WTC11 (cell line): Measurements from ENCODE around the gene ESRRG. TPM values are rescaled to one million over a fixed set of nuclear protein-coding genes. Genes with fewer than 3 reads are reported as not detected.

Experiments
- ATAC-seq: fragments of 200-7000 bp; cut with Tn5 transposase; 2 replicates; pipeline ENCODE4 v1.10.0; 2021; ENCODE audit warnings: mild to moderate bottlenecking, moderate library complexity
- CTCF ChIA-PET: fragments of 300-600 bp; sonication (Branson Sonifier 250); formaldehyde crosslinking; loops from one replicate; lab custom pipeline; 2021; ENCODE audit warnings: antibody characterized with exemption; lab: Charles Lee
- POLR2A ChIA-PET: fragments of 350-600 bp; sonication (Branson Sonifier 250); formaldehyde crosslinking; loops from one replicate; lab custom pipeline; 2021; ENCODE audit warnings: antibody characterized with exemption; lab: Charles Lee
- DNase-seq: peaks from one replicate; pipeline ENCODE4 v3.0.0; 2021; ENCODE audit warnings: low spot score
- H3K27ac Mint-ChIP-seq: 2 replicates; pipeline ENCODE4 v1.8.0; 2021; ENCODE audit warnings: mixed read lengths
- H3K27me3 Mint-ChIP-seq: 2 replicates; pipeline ENCODE4 v1.8.0; 2021; ENCODE audit warnings: low read depth, mild to moderate bottlenecking, moderate library complexity, mixed read lengths
- H3K36me3 Mint-ChIP-seq: 2 replicates; pipeline ENCODE4 v1.8.0; 2021; ENCODE audit warnings: mixed read lengths
- H3K4me1 Mint-ChIP-seq: 2 replicates; pipeline ENCODE4 v1.8.0; 2022; ENCODE audit warnings: mixed read lengths
- H3K4me3 Mint-ChIP-seq: 2 replicates; pipeline ENCODE4 v1.8.0; 2021; ENCODE audit warnings: mild to moderate bottlenecking, moderate library complexity, mixed read lengths
- H3K9me3 Mint-ChIP-seq: 2 replicates; pipeline ENCODE4 v1.8.0; 2021; ENCODE audit warnings: mixed read lengths
- CBFB ChIP-seq: sonication (generic); formaldehyde crosslinking; IDR thresholded peaks from 2 replicates; pipeline ENCODE4 v1.8.1; 2022; ENCODE audit warnings: mild to moderate bottlenecking, low read depth, missing genetic modification reagents
- CREM ChIP-seq: sonication (generic); formaldehyde crosslinking; IDR thresholded peaks from 2 replicates; pipeline ENCODE4 v1.8.1; 2022; ENCODE audit warnings: mild to moderate bottlenecking, missing genetic modification reagents, moderate library complexity
- E2F5 ChIP-seq: sonication (generic); formaldehyde crosslinking; IDR thresholded peaks from 2 replicates; pipeline ENCODE4 v1.8.1; 2022; ENCODE audit warnings: mild to moderate bottlenecking, moderate library complexity, missing genetic modification reagents
- ELF4 ChIP-seq: sonication (generic); formaldehyde crosslinking; IDR thresholded peaks from 2 replicates; pipeline ENCODE4 v1.8.1; 2022; ENCODE audit warnings: low read depth, mild to moderate bottlenecking, moderate library complexity, missing genetic modification reagents
- FOXP1 ChIP-seq: sonication (generic); formaldehyde crosslinking; IDR thresholded peaks from 2 replicates; pipeline ENCODE4 v1.8.0; 2022; ENCODE audit warnings: missing genetic modification reagents, mild to moderate bottlenecking, moderate library complexity, borderline replicate concordance
- HMGA2 ChIP-seq: fragments of 250-450 bp; sonication (Bioruptor Pico); IDR thresholded peaks from 2 replicates; pipeline ENCODE4 v1.4.0; 2021; ENCODE audit warnings: mild to moderate bottlenecking, moderate library complexity
- JAZF1 ChIP-seq: fragments of 250-450 bp; sonication (Bioruptor Pico); IDR thresholded peaks from 2 replicates; pipeline ENCODE4 v1.9.0; 2021; ENCODE audit warnings: moderate library complexity, mild to moderate bottlenecking, inconsistent platforms
- MXD4 ChIP-seq: fragments of 250-450 bp; sonication (Bioruptor Pico); IDR thresholded peaks from 2 replicates; pipeline ENCODE4 v1.8.0; 2021; ENCODE audit warnings: mild to moderate bottlenecking, moderate library complexity, borderline replicate concordance
- NR1H2 ChIP-seq: sonication (generic); formaldehyde crosslinking; IDR thresholded peaks from 2 replicates; pipeline ENCODE4 v1.9.0; 2021; ENCODE audit warnings: mild to moderate bottlenecking, moderate library complexity, missing genetic modification reagents
- OVOL2 ChIP-seq: fragments of 250-450 bp; sonication (Bioruptor Pico); IDR thresholded peaks from 2 replicates; pipeline ENCODE4 v1.9.0; 2021; ENCODE audit warnings: mild to moderate bottlenecking, borderline replicate concordance
- PRRX2 ChIP-seq: fragments of 250-450 bp; sonication (Bioruptor Pico); IDR thresholded peaks from 2 replicates; pipeline ENCODE4 v1.8.0; 2021; ENCODE audit warnings: mild to moderate bottlenecking
- SMAD4 ChIP-seq: sonication (generic); formaldehyde crosslinking; IDR thresholded peaks from 2 replicates; pipeline ENCODE4 v1.8.0; 2022; ENCODE audit warnings: mild to moderate bottlenecking, missing genetic modification reagents
- SP1 ChIP-seq: sonication (generic); formaldehyde crosslinking; conservative IDR thresholded peaks from 2 replicates; pipeline ENCODE4 v1.8.1; 2022; ENCODE audit warnings: missing genetic modification reagents
- TEAD4 ChIP-seq: sonication (generic); formaldehyde crosslinking; IDR thresholded peaks from 2 replicates; pipeline ENCODE4 v1.8.0; 2022; ENCODE audit warnings: mild to moderate bottlenecking, missing genetic modification reagents
- ZNF423 ChIP-seq: fragments of 250-450 bp; sonication (Bioruptor Pico); IDR thresholded peaks from 2 replicates; pipeline ENCODE4 v2.1.2; 2022; ENCODE audit warnings: mild to moderate bottlenecking, moderate library complexity
- ZSCAN18 ChIP-seq: fragments of 250-450 bp; sonication (Bioruptor Pico); IDR thresholded peaks from 2 replicates; pipeline ENCODE4 v2.1.2; 2022; ENCODE audit warnings: mild to moderate bottlenecking, moderate library complexity
- total RNA-seq: library from RNA; stranded (reverse); gene quantifications from 3 replicates; pipeline ENCODE4 v1.2.3, GENCODE V29; 2021
- TF ChIP-seq, protein P1 (sequence below): sonication (generic); formaldehyde crosslinking; IDR thresholded peaks from 2 replicates; pipeline ENCODE4 v1.8.0; 2022; ENCODE audit warnings: mild to moderate bottlenecking, missing genetic modification reagents
- TF ChIP-seq, protein P2 (sequence below): sonication (generic); formaldehyde crosslinking; conservative IDR thresholded peaks from 2 replicates; pipeline ENCODE4 v1.8.1; 2022; ENCODE audit warnings: mild to moderate bottlenecking, missing genetic modification reagents
- TF ChIP-seq, protein P3 (sequence below): sonication (generic); formaldehyde crosslinking; conservative IDR thresholded peaks from 2 replicates; pipeline ENCODE4 v1.8.1; 2023; ENCODE audit warnings: mild to moderate bottlenecking, low read depth, missing genetic modification reagents, moderate library complexity
- TF ChIP-seq, protein P4 (sequence below): sonication (generic); formaldehyde crosslinking; IDR thresholded peaks from 2 replicates; pipeline ENCODE4 v1.8.1; 2023; ENCODE audit warnings: mild to moderate bottlenecking, missing genetic modification reagents, moderate library complexity
- TF ChIP-seq, protein P5 (sequence below): sonication (generic); formaldehyde crosslinking; IDR thresholded peaks from 2 replicates; pipeline ENCODE4 v1.8.1; 2023; ENCODE audit warnings: mild to moderate bottlenecking, missing genetic modification reagents

The ESRRG gene
- total RNA-seq, 1 experiment from 2014 or later = 2.3 TPM

- TF ChIP-seq, protein P1, sequence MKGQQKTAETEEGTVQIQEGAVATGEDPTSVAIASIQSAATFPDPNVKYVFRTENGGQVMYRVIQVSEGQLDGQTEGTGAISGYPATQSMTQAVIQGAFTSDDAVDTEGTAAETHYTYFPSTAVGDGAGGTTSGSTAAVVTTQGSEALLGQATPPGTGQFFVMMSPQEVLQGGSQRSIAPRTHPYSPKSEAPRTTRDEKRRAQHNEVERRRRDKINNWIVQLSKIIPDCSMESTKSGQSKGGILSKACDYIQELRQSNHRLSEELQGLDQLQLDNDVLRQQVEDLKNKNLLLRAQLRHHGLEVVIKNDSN (CRISPR knock-in tag) = no peak
- no peak for TF ChIP-seq HMGA2 (CRISPR knock-in tag)
Observed at GRCh38 chr1:216732121-216732520, 8.9 kb upstream of the ESRRG start (continued).

DNA sequence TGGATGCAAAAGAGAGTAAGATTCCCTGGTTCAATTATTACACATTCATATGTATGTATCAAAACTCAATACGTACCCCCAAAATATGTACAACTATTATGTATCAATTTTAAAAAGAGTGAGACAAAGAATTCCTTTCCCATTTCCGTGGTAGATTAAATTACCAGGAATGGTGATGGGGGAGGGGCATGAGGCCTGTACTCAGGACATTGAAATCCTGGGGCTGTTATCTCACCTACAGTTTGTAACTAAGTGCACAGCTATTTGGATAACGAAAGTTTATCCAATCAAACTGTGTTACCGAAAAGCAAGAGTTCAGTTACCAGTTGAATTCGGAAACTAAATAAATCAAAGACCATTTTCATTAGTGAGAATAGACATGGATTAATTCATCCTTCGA lies 8.3 kb upstream of the ESRRG start:
- TF ChIP-seq MXD4 (no peak), CREM (CRISPR knock-in tag) (no peak), PRRX2 (CRISPR knock-in tag) (no peak), OVOL2 (no peak), TEAD4 (CRISPR knock-in tag) (no peak), JAZF1 (CRISPR knock-in tag) (no peak), ELF4 (no peak), FOXP1 (no peak), SMAD4 (CRISPR knock-in tag) (no peak), ZSCAN18 (CRISPR knock-in tag) (no peak), SP1 (no peak), CBFB (CRISPR knock-in tag) (no peak), ZNF423 (CRISPR knock-in tag) (no peak), E2F5 (CRISPR knock-in tag) (no peak), NR1H2 (CRISPR knock-in tag) (no peak)
- TF ChIP-seq, protein P2, sequence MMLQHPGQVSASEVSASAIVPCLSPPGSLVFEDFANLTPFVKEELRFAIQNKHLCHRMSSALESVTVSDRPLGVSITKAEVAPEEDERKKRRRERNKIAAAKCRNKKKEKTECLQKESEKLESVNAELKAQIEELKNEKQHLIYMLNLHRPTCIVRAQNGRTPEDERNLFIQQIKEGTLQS (CRISPR knock-in tag) = no peak
- TF ChIP-seq, protein P3, sequence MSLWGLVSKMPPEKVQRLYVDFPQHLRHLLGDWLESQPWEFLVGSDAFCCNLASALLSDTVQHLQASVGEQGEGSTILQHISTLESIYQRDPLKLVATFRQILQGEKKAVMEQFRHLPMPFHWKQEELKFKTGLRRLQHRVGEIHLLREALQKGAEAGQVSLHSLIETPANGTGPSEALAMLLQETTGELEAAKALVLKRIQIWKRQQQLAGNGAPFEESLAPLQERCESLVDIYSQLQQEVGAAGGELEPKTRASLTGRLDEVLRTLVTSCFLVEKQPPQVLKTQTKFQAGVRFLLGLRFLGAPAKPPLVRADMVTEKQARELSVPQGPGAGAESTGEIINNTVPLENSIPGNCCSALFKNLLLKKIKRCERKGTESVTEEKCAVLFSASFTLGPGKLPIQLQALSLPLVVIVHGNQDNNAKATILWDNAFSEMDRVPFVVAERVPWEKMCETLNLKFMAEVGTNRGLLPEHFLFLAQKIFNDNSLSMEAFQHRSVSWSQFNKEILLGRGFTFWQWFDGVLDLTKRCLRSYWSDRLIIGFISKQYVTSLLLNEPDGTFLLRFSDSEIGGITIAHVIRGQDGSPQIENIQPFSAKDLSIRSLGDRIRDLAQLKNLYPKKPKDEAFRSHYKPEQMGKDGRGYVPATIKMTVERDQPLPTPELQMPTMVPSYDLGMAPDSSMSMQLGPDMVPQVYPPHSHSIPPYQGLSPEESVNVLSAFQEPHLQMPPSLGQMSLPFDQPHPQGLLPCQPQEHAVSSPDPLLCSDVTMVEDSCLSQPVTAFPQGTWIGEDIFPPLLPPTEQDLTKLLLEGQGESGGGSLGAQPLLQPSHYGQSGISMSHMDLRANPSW = no peak
- TF ChIP-seq, protein P4, sequence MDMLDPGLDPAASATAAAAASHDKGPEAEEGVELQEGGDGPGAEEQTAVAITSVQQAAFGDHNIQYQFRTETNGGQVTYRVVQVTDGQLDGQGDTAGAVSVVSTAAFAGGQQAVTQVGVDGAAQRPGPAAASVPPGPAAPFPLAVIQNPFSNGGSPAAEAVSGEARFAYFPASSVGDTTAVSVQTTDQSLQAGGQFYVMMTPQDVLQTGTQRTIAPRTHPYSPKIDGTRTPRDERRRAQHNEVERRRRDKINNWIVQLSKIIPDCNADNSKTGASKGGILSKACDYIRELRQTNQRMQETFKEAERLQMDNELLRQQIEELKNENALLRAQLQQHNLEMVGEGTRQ (CRISPR knock-in tag) = no peak
- TF ChIP-seq, protein P5, sequence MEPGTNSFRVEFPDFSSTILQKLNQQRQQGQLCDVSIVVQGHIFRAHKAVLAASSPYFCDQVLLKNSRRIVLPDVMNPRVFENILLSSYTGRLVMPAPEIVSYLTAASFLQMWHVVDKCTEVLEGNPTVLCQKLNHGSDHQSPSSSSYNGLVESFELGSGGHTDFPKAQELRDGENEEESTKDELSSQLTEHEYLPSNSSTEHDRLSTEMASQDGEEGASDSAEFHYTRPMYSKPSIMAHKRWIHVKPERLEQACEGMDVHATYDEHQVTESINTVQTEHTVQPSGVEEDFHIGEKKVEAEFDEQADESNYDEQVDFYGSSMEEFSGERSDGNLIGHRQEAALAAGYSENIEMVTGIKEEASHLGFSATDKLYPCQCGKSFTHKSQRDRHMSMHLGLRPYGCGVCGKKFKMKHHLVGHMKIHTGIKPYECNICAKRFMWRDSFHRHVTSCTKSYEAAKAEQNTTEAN (CRISPR knock-in tag) = no peak
- Mint-ChIP-seq H3K36me3 (no peaks in the 10 kb centered on the region), H3K27me3 (no peaks in the 10 kb centered on the region), H3K27ac (no peak overlapping the region), H3K9me3 (no peaks in the 10 kb centered on the region), H3K4me1 (peaks cover 9% of the 10 kb centered on the region), H3K4me3 (no peak overlapping the region)
- DNase-seq = no peak
- POLR2A ChIA-PET = no interaction called here
- peak; percentile 58 for ATAC-seq
- CTCF ChIA-PET = no interaction called here
